Measurements from ENCODE around the gene ACSL3.
A peak's percentile ranks its signal among the peaks of the same experiment; 100 is the strongest.

Gene ACSL3

DNA sequence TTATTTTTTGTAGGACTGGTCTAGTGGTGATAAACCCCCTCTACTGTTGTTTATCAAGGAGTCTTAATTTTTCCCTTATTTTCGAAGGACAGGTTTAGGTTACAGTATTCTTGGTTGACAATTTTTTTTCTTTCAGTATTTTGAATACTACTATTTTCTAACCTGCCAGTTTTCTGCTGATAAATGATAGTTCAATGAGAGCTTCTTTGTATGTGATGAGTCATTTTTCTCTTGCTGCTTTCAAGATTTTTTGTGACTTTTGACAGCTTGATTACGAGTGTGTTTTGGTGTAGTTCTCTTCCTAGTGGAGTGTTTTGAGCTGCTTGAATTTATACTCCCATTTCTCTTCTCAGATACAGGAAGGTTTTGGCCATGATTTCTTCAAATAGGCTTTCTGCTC, 77.5 kb downstream of the ACSL3 start:
- Histone ChIP-seq H3K27ac (ENCODE audit: insufficient read depth in 1 of 2, low read depth in 1 of 2, low read length in 2 of 2, poor library complexity in 1 of 2, severe bottlenecking in 2 of 2) (no peak overlapping the region), H3K27me3 (replicated peaks in 2 of 5; ENCODE audit: control insufficient read depth in 4 of 5, insufficient read depth in 5 of 5, low read length in 4 of 5) (no peaks in the 10 kb centered on the region), H3K4me1 (ENCODE audit: control extremely low read depth in 1 of 4, control insufficient read depth in 4 of 4, insufficient read depth in 4 of 4, low read length in 3 of 4) (no peaks in the 10 kb centered on the region), H3K36me3 (ENCODE audit: control insufficient read depth in 4 of 4, insufficient read depth in 4 of 4, low read length in 3 of 4) (peaks cover 25 to 64% (median 35%) of the 10 kb centered on the region in 4 experiments), H3K4me3 (ENCODE audit: control insufficient read depth in 1 of 7, extremely low read depth in 1 of 7, insufficient read depth in 4 of 7, low read depth in 2 of 7, low read length in 6 of 7) (no peak overlapping the region), H3K9me3 (ENCODE audit: control extremely low read depth in 1 of 5, control insufficient read depth in 4 of 5, insufficient read depth in 2 of 5, low read depth in 1 of 5, low read length in 4 of 5) (peaks cover 2 to 24% (median 5%) of the 10 kb centered on the region in 5 experiments)
- no CpG with 5 or more reads among the region's 2 CpGs for WGBS (ENCODE audit: insufficient coverage)
- peak in 2 of 3 donors; percentile 2 to 11 for DNase-seq
- ChIA-PET POLR2A (no interaction called here), CTCF (interaction anchor here (1.4 kb wide), 1 partner anchor 29 kb away, joined by 4 read pairs; no protein-coding TSS in a partner anchor)

- H3K27me3 ChIP-seq (replicated peaks in 2 of 5; ENCODE audit: control insufficient read depth in 4 of 5, insufficient read depth in 5 of 5, low read length in 4 of 5), result no peaks in the 10 kb centered on the region
- H3K4me3 ChIP-seq (ENCODE audit: control insufficient read depth in 1 of 7, extremely low read depth in 1 of 7, insufficient read depth in 4 of 7, low read depth in 2 of 7, low read length in 6 of 7), result no peak overlapping the region
- WGBS (ENCODE audit: insufficient coverage), result 87% methylated on average over 3 of the region's 6 CpGs
- H3K4me1 ChIP-seq (ENCODE audit: control extremely low read depth in 1 of 4, control insufficient read depth in 4 of 4, insufficient read depth in 4 of 4, low read length in 3 of 4), result no peaks in the 10 kb centered on the region
- ChIA-PET POLR2A (no interaction called here), CTCF (interaction anchor here (0.8 to 1.7 kb wide), 3 partner anchors 9 to 30 kb away, joined by 3 to 8 read pairs (median 4); no protein-coding TSS in a partner anchor)
- peaks cover 2 to 24% (median 5%) of the 10 kb centered on the region in 5 experiments for H3K9me3 ChIP-seq (ENCODE audit: control extremely low read depth in 1 of 5, control insufficient read depth in 4 of 5, insufficient read depth in 2 of 5, low read depth in 1 of 5, low read length in 4 of 5)
- peaks cover 24 to 56% (median 30%) of the 10 kb centered on the region in 4 experiments for H3K36me3 ChIP-seq (ENCODE audit: control insufficient read depth in 4 of 4, insufficient read depth in 4 of 4, low read length in 3 of 4)
- no peak overlapping the region for H3K27ac ChIP-seq (ENCODE audit: insufficient read depth in 1 of 2, low read depth in 1 of 2, low read length in 2 of 2, poor library complexity in 1 of 2, severe bottlenecking in 2 of 2)
- DNase-seq, result peak; percentile 37 to 58 (median 52)
Measured at GRCh38 chr2:222939208-222939856, 78.5 kb downstream of the ACSL3 start.

- H3K4me3 ChIP-seq (ENCODE audit: control insufficient read depth in 1 of 7, extremely low read depth in 1 of 7, insufficient read depth in 4 of 7, low read depth in 2 of 7, low read length in 6 of 7), result no peak overlapping the region
- no peak overlapping the region for H3K27ac ChIP-seq (ENCODE audit: insufficient read depth in 1 of 2, low read depth in 1 of 2, low read length in 2 of 2, poor library complexity in 1 of 2, severe bottlenecking in 2 of 2)
- H3K36me3 ChIP-seq (ENCODE audit: control insufficient read depth in 4 of 4, insufficient read depth in 4 of 4, low read length in 3 of 4), result peaks cover 18 to 51% (median 25%) of the 10 kb centered on the region in 4 experiments
- ChIA-PET CTCF (interaction anchor here (0.8 to 1.7 kb wide), 2 partner anchors 10 to 14 kb away, joined by 3 to 8 read pairs; no protein-coding TSS in a partner anchor), POLR2A (no interaction called here)
- H3K9me3 ChIP-seq (ENCODE audit: control extremely low read depth in 1 of 5, control insufficient read depth in 4 of 5, insufficient read depth in 2 of 5, low read depth in 1 of 5, low read length in 4 of 5), result peaks cover 2 to 24% (median 5%) of the 10 kb centered on the region in 5 experiments
- no peaks in the 10 kb centered on the region for H3K4me1 ChIP-seq (ENCODE audit: control extremely low read depth in 1 of 4, control insufficient read depth in 4 of 4, insufficient read depth in 4 of 4, low read length in 3 of 4)
- no peaks in the 10 kb centered on the region for H3K27me3 ChIP-seq (replicated peaks in 2 of 5; ENCODE audit: control insufficient read depth in 4 of 5, insufficient read depth in 5 of 5, low read length in 4 of 5)
- WGBS (ENCODE audit: insufficient coverage), result no CpG with 5 or more reads among the region's 2 CpGs
- no peak for DNase-seq
Measured at GRCh38 chr2:222939979-222940378, 79.1 kb downstream of the ACSL3 start.

- no peak for DNase-seq
- ChIA-PET POLR2A (no interaction called here), CTCF (interaction anchor here (0.6 kb wide), 1 partner anchor 81 kb away, joined by 3 read pairs; the partner anchor contains the start of gene ACSL3)
- H3K36me3 ChIP-seq (ENCODE audit: control insufficient read depth in 4 of 4, insufficient read depth in 4 of 4, low read length in 3 of 4), result peaks cover 9 to 36% (median 16%) of the 10 kb centered on the region in 4 experiments
- WGBS (ENCODE audit: insufficient coverage), result 100% methylated on average over 4 of the region's 7 CpGs
- H3K27me3 ChIP-seq (replicated peaks in 2 of 5; ENCODE audit: control insufficient read depth in 4 of 5, insufficient read depth in 5 of 5, low read length in 4 of 5), result no peaks in the 10 kb centered on the region
- H3K9me3 ChIP-seq (ENCODE audit: control extremely low read depth in 1 of 5, control insufficient read depth in 4 of 5, insufficient read depth in 2 of 5, low read depth in 1 of 5, low read length in 4 of 5), result peaks cover 2 to 24% (median 5%) of the 10 kb centered on the region in 5 experiments
- H3K4me3 ChIP-seq (ENCODE audit: control insufficient read depth in 1 of 7, extremely low read depth in 1 of 7, insufficient read depth in 4 of 7, low read depth in 2 of 7, low read length in 6 of 7), result no peak overlapping the region
- no peaks in the 10 kb centered on the region for H3K4me1 ChIP-seq (ENCODE audit: control extremely low read depth in 1 of 4, control insufficient read depth in 4 of 4, insufficient read depth in 4 of 4, low read length in 3 of 4)
- no peak overlapping the region for H3K27ac ChIP-seq (ENCODE audit: insufficient read depth in 1 of 2, low read depth in 1 of 2, low read length in 2 of 2, poor library complexity in 1 of 2, severe bottlenecking in 2 of 2)
Measured at GRCh38 chr2:222941510-222942032, 80.7 kb downstream of the ACSL3 start.

- peaks cover 0 to 16% (median 2%) of the 10 kb centered on the region in 5 experiments for H3K9me3 ChIP-seq (ENCODE audit: control extremely low read depth in 1 of 5, control insufficient read depth in 4 of 5, insufficient read depth in 2 of 5, low read depth in 1 of 5, low read length in 4 of 5)
- no peak for DNase-seq
- no peak overlapping the region for H3K27ac ChIP-seq (ENCODE audit: insufficient read depth in 1 of 2, low read depth in 1 of 2, low read length in 2 of 2, poor library complexity in 1 of 2, severe bottlenecking in 2 of 2)
- H3K4me3 ChIP-seq (ENCODE audit: control insufficient read depth in 1 of 7, extremely low read depth in 1 of 7, insufficient read depth in 4 of 7, low read depth in 2 of 7, low read length in 6 of 7), result no peak overlapping the region
- H3K4me1 ChIP-seq (ENCODE audit: control extremely low read depth in 1 of 4, control insufficient read depth in 4 of 4, insufficient read depth in 4 of 4, low read length in 3 of 4), result no peaks in the 10 kb centered on the region
- POLR2A ChIA-PET, result no interaction called here
- WGBS (ENCODE audit: insufficient coverage), result no CpG with 5 or more reads among the region's 3 CpGs
- peaks cover 6 to 27% (median 14%) of the 10 kb centered on the region in 4 experiments for H3K36me3 ChIP-seq (ENCODE audit: control insufficient read depth in 4 of 4, insufficient read depth in 4 of 4, low read length in 3 of 4)
- CTCF ChIA-PET, result no interaction called here
- H3K27me3 ChIP-seq (replicated peaks in 2 of 5; ENCODE audit: control insufficient read depth in 4 of 5, insufficient read depth in 5 of 5, low read length in 4 of 5), result no peaks in the 10 kb centered on the region
Measured at GRCh38 chr2:222942561-222942960, 81.7 kb downstream of the ACSL3 start.

DNA sequence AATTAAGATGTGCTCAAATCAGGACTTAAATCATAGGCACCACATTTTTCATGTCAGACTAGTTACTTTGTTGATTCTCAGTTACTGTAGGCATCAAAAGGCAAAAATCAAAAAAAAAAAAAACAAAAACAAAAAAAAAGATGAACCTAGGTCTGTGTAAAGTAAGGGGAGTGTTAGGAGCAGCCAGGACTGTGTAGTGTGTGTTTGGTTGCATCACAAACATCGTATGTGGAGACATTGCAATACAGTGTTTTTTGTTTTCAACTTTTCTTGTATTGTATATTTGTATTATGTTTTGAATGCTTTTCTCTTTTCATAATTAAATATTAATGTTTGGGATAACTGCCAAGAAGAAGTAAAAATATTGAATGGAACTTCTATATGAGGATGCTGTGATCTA, 82.1 kb downstream of the ACSL3 start:
- WGBS (ENCODE audit: insufficient coverage), result 100% methylated on average over 1 of the region's 1 CpG
- CTCF ChIA-PET, result no interaction called here
- Histone ChIP-seq H3K27ac (ENCODE audit: insufficient read depth in 1 of 2, low read depth in 1 of 2, low read length in 2 of 2, poor library complexity in 1 of 2, severe bottlenecking in 2 of 2) (no peak overlapping the region), H3K4me1 (ENCODE audit: control extremely low read depth in 1 of 4, control insufficient read depth in 4 of 4, insufficient read depth in 4 of 4, low read length in 3 of 4) (no peaks in the 10 kb centered on the region), H3K4me3 (ENCODE audit: control insufficient read depth in 1 of 7, extremely low read depth in 1 of 7, insufficient read depth in 4 of 7, low read depth in 2 of 7, low read length in 6 of 7) (no peak overlapping the region), H3K9me3 (ENCODE audit: control extremely low read depth in 1 of 5, control insufficient read depth in 4 of 5, insufficient read depth in 2 of 5, low read depth in 1 of 5, low read length in 4 of 5) (peaks cover 0 to 13% (median 2%) of the 10 kb centered on the region in 5 experiments), H3K27me3 (replicated peaks in 2 of 5; ENCODE audit: control insufficient read depth in 4 of 5, insufficient read depth in 5 of 5, low read length in 4 of 5) (no peaks in the 10 kb centered on the region), H3K36me3 (ENCODE audit: control insufficient read depth in 4 of 4, insufficient read depth in 4 of 4, low read length in 3 of 4) (peaks cover 6 to 24% (median 14%) of the 10 kb centered on the region in 4 experiments)
- POLR2A ChIA-PET, result no interaction called here
- DNase-seq, result no peak

GRCh38 chr2:222943820-222944219, 83.0 kb downstream of the ACSL3 start:
- peaks cover 6 to 17% (median 13%) of the 10 kb centered on the region in 4 experiments for H3K36me3 ChIP-seq (ENCODE audit: control insufficient read depth in 4 of 4, insufficient read depth in 4 of 4, low read length in 3 of 4)
- H3K27me3 ChIP-seq (replicated peaks in 2 of 5; ENCODE audit: control insufficient read depth in 4 of 5, insufficient read depth in 5 of 5, low read length in 4 of 5), result no peaks in the 10 kb centered on the region
- H3K9me3 ChIP-seq (ENCODE audit: control extremely low read depth in 1 of 5, control insufficient read depth in 4 of 5, insufficient read depth in 2 of 5, low read depth in 1 of 5, low read length in 4 of 5), result peaks cover 0 to 6% (median 0%) of the 10 kb centered on the region in 5 experiments
- ChIA-PET CTCF (no interaction called here), POLR2A (no interaction called here)
- no CpG with 5 or more reads among the region's 1 CpG for WGBS (ENCODE audit: insufficient coverage)
- H3K4me1 ChIP-seq (ENCODE audit: control extremely low read depth in 1 of 4, control insufficient read depth in 4 of 4, insufficient read depth in 4 of 4, low read length in 3 of 4), result no peaks in the 10 kb centered on the region
- no peak overlapping the region for H3K4me3 ChIP-seq (ENCODE audit: control insufficient read depth in 1 of 7, extremely low read depth in 1 of 7, insufficient read depth in 4 of 7, low read depth in 2 of 7, low read length in 6 of 7)
- H3K27ac ChIP-seq (ENCODE audit: insufficient read depth in 1 of 2, low read depth in 1 of 2, low read length in 2 of 2, poor library complexity in 1 of 2, severe bottlenecking in 2 of 2), result no peak overlapping the region
- DNase-seq, result no peak

Data from common myeloid progenitor, CD34-positive (primary cell).